ENCODE measurements around the gene PANX2. TPM values are rescaled to one million over a fixed set of nuclear protein-coding genes. Genes with fewer than 3 reads are reported as not detected.

The PANX2 gene
- total RNA-seq, 3 donors from 2014 or later: 1.1 to 2.9 (median 1.4) TPM

- ATAC-seq (peak; percentile 49 to 56), DNase-seq (peak; percentile 71)
- Mint-ChIP-seq H3K4me1 (ENCODE audit: low read depth) (peaks cover 46% of the 10 kb centered on the region), H3K9me3 (no peaks in the 10 kb centered on the region), H3K4me3 (peak overlapping the region; percentile 86), H3K36me3 (ENCODE audit: insufficient read depth) (peaks cover 3% of the 10 kb centered on the region), H3K27me3 (ENCODE audit: low read depth) (no peaks in the 10 kb centered on the region)
Measured at GRCh38 chr22:50190182-50190940, 19.8 kb downstream of the PANX2 start.

GRCh38 chr22:50190941-50191741 lies 20.6 kb downstream of the PANX2 start:
- no peaks in the 10 kb centered on the region for H3K9me3 Mint-ChIP-seq

GRCh38 chr22:50192436-50193204 lies 22.1 kb downstream of the PANX2 start:
- Mint-ChIP-seq H3K4me1 (ENCODE audit: low read depth) (peaks cover 36% of the 10 kb centered on the region), H3K36me3 (ENCODE audit: insufficient read depth) (peaks cover 3% of the 10 kb centered on the region), H3K4me3 (peak overlapping the region; percentile 86), H3K27me3 (ENCODE audit: low read depth) (no peaks in the 10 kb centered on the region), H3K9me3 (no peaks in the 10 kb centered on the region)
- DNase-seq (peak; percentile 28), ATAC-seq (no peak)

More at GRCh38 chr22:50190941-50191741, 20.6 kb downstream of the PANX2 start:
- H3K27me3 Mint-ChIP-seq (ENCODE audit: low read depth): no peaks in the 10 kb centered on the region
- peaks cover 44% of the 10 kb centered on the region for H3K4me1 Mint-ChIP-seq (ENCODE audit: low read depth)
- H3K36me3 Mint-ChIP-seq (ENCODE audit: insufficient read depth): peaks cover 3% of the 10 kb centered on the region
- DNase-seq (peak; percentile 65), ATAC-seq (peak; percentile 72 to 78)
- peak overlapping the region; percentile 86 for H3K4me3 Mint-ChIP-seq

GRCh38 chr22:50193621-50194020 lies 23.1 kb downstream of the PANX2 start:
- Mint-ChIP-seq H3K36me3 (ENCODE audit: insufficient read depth) (peaks cover 3% of the 10 kb centered on the region), H3K9me3 (no peaks in the 10 kb centered on the region), H3K27me3 (ENCODE audit: low read depth) (no peaks in the 10 kb centered on the region), H3K4me1 (ENCODE audit: low read depth) (peaks cover 32% of the 10 kb centered on the region), H3K4me3 (no peak overlapping the region)
- ATAC-seq (no peak), DNase-seq (no peak)

GRCh38 chr22:50194037-50194805 lies 23.7 kb downstream of the PANX2 start:
- peaks cover 28% of the 10 kb centered on the region for H3K4me1 Mint-ChIP-seq (ENCODE audit: low read depth)
- H3K4me3 Mint-ChIP-seq: no peak overlapping the region
- peaks cover 3% of the 10 kb centered on the region for H3K36me3 Mint-ChIP-seq (ENCODE audit: insufficient read depth)
- no peak for ATAC-seq
- H3K9me3 Mint-ChIP-seq: no peaks in the 10 kb centered on the region
- no peaks in the 10 kb centered on the region for H3K27me3 Mint-ChIP-seq (ENCODE audit: low read depth)
- no peak for DNase-seq

- ATAC-seq (no peak), DNase-seq (no peak)
- Mint-ChIP-seq H3K27me3 (ENCODE audit: low read depth) (no peaks in the 10 kb centered on the region), H3K9me3 (no peaks in the 10 kb centered on the region), H3K36me3 (ENCODE audit: insufficient read depth) (peaks cover 3% of the 10 kb centered on the region), H3K4me1 (ENCODE audit: low read depth) (peaks cover 22% of the 10 kb centered on the region), H3K4me3 (no peak overlapping the region)
Measured at GRCh38 chr22:50196256-50196655, 25.7 kb downstream of the PANX2 start.

GRCh38 chr22:50197000-50197800 lies 26.7 kb downstream of the PANX2 start:
- H3K27me3 Mint-ChIP-seq (ENCODE audit: low read depth): no peaks in the 10 kb centered on the region
- no peaks in the 10 kb centered on the region for H3K9me3 Mint-ChIP-seq
- peaks cover 18% of the 10 kb centered on the region for H3K4me1 Mint-ChIP-seq (ENCODE audit: low read depth)
- no peak overlapping the region for H3K4me3 Mint-ChIP-seq
- ATAC-seq (no peak), DNase-seq (no peak)
- H3K36me3 Mint-ChIP-seq (ENCODE audit: insufficient read depth): no peaks in the 10 kb centered on the region

GRCh38 chr22:50197856-50198623 lies 27.5 kb downstream of the PANX2 start:
- Mint-ChIP-seq H3K27me3 (ENCODE audit: low read depth) (no peaks in the 10 kb centered on the region), H3K4me3 (no peak overlapping the region), H3K9me3 (no peaks in the 10 kb centered on the region), H3K36me3 (ENCODE audit: insufficient read depth) (no peaks in the 10 kb centered on the region), H3K4me1 (ENCODE audit: low read depth) (peaks cover 15% of the 10 kb centered on the region)
- DNase-seq (no peak), ATAC-seq (no peak)

GRCh38 chr22:50198624-50199017 lies 28.1 kb downstream of the PANX2 start:
- Mint-ChIP-seq H3K27me3 (ENCODE audit: low read depth) (no peaks in the 10 kb centered on the region), H3K4me3 (no peak overlapping the region), H3K4me1 (ENCODE audit: low read depth) (peaks cover 16% of the 10 kb centered on the region), H3K36me3 (ENCODE audit: insufficient read depth) (peaks cover 5% of the 10 kb centered on the region), H3K9me3 (no peaks in the 10 kb centered on the region)
- no peak for DNase-seq
- no peak for ATAC-seq

- Mint-ChIP-seq H3K36me3 (ENCODE audit: insufficient read depth) (peaks cover 7% of the 10 kb centered on the region), H3K4me1 (ENCODE audit: low read depth) (peaks cover 18% of the 10 kb centered on the region), H3K4me3 (peak overlapping the region; percentile 70), H3K9me3 (no peaks in the 10 kb centered on the region), H3K27me3 (ENCODE audit: low read depth) (no peaks in the 10 kb centered on the region)
- no peak for ATAC-seq
- no peak for DNase-seq
Measured at GRCh38 chr22:50199251-50199721, 28.8 kb downstream of the PANX2 start.

- Mint-ChIP-seq H3K4me3 (peak overlapping the region; percentile 70), H3K9me3 (no peaks in the 10 kb centered on the region), H3K4me1 (ENCODE audit: low read depth) (peaks cover 22% of the 10 kb centered on the region), H3K36me3 (ENCODE audit: insufficient read depth) (peaks cover 10% of the 10 kb centered on the region), H3K27me3 (ENCODE audit: low read depth) (no peaks in the 10 kb centered on the region)
- ATAC-seq: peak in 1 of 2 donors; percentile 1
- DNase-seq: no peak
Measured at GRCh38 chr22:50199829-50200460, 29.4 kb downstream of the PANX2 start.

All from activated T-cell treated with anti-CD3 and anti-CD28 coated beads, Interleukin-2, amount 50 U/mL, for 4 hours (primary cell).